PFSK-1 (cell line): ENCODE results near the gene SRPX.

Experiments
- FOXP2 ChIP-seq: optimal IDR thresholded peaks from 2 replicates; pipeline ENCODE3; 2011; ENCODE audit warnings: borderline replicate concordance, control low read depth, inconsistent platforms; ENCODE audit not compliant: insufficient read depth; ENCODE audit errors: extremely low read length, extremely low read depth
- POLR2AphosphoS5 ChIP-seq: IDR thresholded peaks from 2 replicates; pipeline ENCODE4 v1.6.1; 2012; ENCODE audit warnings: low read depth, mild to moderate bottlenecking, control low read depth, low read length, moderate library complexity
- SIN3A ChIP-seq: IDR thresholded peaks from 2 replicates; pipeline ENCODE4 v1.6.1; 2012; ENCODE audit warnings: mild to moderate bottlenecking, low read length, moderate library complexity, borderline replicate concordance; ENCODE audit not compliant: insufficient read depth
- TAF1 ChIP-seq: IDR thresholded peaks from 2 replicates; pipeline ENCODE4 v1.6.1; 2012; ENCODE audit warnings: low read length, control low read depth, borderline replicate concordance; ENCODE audit not compliant: insufficient read depth
- TF ChIP-seq, protein P1 (sequence below), 2 experiments: IDR thresholded peaks; 2 replicates each; pipeline versions ENCODE4 v1.6.1 to v1.8.0; 2011 to 2012; ENCODE audit warnings: low read depth in 2 of 2, low read length in 2 of 2, control low read depth in 1 of 2, inconsistent platforms in 1 of 2, mild to moderate bottlenecking in 1 of 2, moderate library complexity in 1 of 2; ENCODE audit not compliant: insufficient read depth in 1 of 2

DNA sequence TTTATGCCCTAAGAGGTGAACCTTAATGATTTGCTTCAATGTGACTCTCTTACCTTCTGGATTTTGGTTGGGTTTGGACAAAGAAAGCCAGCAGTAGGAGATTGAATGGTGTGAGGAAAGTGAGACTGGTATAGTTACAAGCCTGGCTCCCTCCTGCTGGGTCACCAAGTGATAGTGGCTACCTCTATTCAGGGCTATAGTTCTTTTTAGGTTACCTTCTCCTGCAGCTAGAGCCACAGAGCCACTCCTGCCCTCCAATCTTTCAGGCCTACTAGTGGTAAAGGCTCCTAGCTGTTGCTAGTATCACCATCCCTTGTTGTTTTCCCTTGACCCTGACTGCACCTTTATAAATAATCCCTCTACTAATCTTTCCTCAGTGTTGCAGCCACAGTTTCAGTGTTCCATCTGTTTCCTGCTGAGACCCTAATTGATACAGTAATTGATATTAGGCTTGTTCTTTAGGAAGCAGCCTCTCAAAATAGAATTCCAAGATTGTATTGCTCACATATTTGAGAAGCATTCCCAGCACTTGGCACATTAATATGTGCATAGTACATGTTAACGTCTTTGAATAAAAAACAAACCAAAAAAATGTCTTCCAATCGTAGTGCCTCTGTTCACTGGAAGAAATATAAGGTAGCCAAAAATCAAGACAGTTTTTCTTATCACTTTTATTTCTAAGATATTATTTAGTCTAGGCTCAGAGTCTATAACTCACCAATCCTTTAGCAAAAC, 82.3 kb downstream of the SRPX start:
- TF ChIP-seq POLR2AphosphoS5 = no peak
- TF ChIP-seq TAF1 = no peak
- TF ChIP-seq SIN3A = no peak
- TF ChIP-seq, protein P1, sequence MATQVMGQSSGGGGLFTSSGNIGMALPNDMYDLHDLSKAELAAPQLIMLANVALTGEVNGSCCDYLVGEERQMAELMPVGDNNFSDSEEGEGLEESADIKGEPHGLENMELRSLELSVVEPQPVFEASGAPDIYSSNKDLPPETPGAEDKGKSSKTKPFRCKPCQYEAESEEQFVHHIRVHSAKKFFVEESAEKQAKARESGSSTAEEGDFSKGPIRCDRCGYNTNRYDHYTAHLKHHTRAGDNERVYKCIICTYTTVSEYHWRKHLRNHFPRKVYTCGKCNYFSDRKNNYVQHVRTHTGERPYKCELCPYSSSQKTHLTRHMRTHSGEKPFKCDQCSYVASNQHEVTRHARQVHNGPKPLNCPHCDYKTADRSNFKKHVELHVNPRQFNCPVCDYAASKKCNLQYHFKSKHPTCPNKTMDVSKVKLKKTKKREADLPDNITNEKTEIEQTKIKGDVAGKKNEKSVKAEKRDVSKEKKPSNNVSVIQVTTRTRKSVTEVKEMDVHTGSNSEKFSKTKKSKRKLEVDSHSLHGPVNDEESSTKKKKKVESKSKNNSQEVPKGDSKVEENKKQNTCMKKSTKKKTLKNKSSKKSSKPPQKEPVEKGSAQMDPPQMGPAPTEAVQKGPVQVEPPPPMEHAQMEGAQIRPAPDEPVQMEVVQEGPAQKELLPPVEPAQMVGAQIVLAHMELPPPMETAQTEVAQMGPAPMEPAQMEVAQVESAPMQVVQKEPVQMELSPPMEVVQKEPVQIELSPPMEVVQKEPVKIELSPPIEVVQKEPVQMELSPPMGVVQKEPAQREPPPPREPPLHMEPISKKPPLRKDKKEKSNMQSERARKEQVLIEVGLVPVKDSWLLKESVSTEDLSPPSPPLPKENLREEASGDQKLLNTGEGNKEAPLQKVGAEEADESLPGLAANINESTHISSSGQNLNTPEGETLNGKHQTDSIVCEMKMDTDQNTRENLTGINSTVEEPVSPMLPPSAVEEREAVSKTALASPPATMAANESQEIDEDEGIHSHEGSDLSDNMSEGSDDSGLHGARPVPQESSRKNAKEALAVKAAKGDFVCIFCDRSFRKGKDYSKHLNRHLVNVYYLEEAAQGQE (IDR thresholded peaks at IDR 0.05; ENCODE audit: insufficient read depth in 1 of 2, low read depth in 2 of 2, low read length in 2 of 2) = no peak
- TF ChIP-seq FOXP2 = no peak
